UCSD-AML1 (cell line): ENCODE results near the gene SMG6.

Source experiments
- DNase-seq: peaks from one replicate; lab custom pipeline; 2025; ENCODE audit not compliant: unreplicated experiment; lab: John Stamatoyannopoulos, UW

SMG6 gene

DNA sequence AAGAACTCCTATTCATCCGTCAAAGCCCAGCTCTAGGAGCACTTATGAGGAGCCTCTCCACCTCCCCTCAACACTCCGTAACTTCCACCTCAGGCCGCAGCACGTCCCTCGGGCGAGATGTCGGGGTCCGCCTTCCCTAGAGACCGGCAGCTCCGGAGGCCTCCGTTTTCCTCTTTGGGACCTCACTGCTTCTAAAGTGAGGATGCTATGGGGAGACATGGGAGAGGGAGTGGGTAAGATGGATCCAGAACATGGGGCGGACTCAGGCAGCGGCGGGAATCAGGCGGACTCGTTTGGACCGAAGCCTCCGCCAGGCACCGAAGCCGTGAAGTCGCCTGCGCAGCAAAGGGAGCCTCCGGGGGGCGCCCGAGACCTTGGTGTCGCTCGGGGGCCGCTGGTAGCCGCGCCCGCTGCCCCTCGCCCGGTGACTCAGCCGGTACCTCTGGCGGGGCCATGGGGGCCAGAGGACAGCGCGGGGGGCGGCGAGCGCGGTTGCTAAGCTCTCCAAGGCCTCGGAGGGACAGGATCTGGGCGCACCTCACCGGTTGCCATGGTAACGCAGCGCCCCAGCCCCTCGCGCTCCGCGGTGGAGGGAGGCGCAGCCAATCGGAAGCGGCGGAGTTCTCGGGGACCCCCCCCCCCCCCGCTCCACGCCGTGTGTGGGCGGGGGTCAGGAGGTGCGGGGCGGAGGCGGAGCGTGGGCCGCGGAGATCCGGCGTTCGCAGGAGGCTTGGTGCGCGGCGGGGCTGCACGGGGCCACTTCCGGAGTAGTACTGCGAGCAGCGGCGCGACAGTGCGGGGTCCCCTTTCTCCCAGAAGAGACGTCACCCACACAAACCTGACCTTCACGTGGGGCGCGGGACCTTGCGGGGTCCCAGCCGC, 250.0 kb downstream of the SMG6 start:
- DNase-seq = peak; percentile 75

DNA sequence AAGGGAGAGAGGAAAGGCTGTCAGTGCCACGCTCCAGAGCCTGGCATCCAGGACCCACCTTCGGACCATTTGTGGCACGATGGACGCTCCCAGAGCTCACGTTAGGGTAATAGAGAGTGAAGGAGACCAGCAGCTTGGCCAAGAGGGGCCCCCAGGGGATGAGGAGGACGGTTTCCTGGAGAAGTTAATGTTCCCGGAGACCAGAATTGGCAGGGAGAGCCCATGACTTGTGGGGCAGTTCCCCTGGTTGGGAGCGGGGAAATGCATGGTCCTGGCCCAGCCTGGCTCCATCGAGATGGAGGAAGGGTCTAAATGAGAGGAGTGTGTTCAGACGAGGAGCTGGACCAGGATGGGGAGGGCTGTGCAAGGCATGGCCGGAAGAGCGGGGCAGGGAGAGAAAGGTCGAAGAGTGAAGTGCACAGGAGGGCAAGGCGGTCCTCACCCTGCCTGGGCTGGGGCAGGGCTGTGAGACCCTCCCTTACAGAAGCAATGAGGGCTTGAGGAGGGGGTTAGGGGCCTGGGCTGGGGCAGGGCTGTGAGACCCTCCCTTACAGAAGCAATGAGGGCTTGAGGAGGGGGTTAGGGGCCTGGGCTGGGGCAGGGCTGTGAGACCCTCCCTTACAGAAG, 251.5 kb downstream of the SMG6 start:
- no peak for DNase-seq

DNA sequence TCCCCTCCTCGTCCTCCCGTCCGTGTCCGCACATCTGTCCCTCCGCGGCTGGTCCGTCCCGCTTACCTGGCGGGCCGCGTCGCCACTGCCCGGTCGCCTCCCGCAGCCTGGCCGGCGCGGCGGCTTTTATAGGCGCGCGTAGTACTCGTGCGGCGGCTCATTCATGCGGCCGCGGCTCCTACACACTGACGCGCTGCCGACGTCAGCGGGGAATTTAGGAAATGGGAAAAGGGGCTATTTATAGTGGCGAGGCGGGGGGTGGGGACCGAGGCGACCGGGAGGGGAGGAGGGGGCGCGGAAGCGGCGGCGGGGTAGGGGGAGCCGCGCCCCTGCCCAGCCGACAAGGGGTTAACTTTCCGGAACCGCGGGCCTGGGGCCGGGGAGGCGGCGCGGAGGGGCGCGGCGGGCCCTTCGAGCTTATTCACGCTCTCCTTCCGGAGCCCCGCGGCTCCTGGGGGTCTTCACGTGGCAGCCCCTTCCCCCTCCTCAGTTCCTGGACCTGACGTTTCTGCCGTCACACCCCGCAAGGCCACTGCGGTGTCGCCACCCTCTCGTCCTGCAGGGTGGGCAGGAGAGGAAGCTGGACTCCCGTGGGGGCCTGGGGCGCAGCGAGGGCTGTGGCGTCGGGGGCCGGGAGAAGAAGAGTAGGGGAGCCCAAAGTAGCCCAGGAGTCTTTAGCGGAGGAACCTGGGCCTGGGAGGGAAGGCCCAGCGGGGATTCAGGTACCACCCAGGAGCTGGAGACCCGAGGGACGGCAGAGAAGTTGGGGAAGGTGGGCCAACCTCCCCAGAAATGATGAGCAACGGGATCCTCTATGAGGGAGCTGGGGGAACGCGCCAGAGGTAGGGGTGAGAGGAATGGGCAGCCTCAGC, 252.3 kb downstream of the SMG6 start:
- no peak for DNase-seq

DNA sequence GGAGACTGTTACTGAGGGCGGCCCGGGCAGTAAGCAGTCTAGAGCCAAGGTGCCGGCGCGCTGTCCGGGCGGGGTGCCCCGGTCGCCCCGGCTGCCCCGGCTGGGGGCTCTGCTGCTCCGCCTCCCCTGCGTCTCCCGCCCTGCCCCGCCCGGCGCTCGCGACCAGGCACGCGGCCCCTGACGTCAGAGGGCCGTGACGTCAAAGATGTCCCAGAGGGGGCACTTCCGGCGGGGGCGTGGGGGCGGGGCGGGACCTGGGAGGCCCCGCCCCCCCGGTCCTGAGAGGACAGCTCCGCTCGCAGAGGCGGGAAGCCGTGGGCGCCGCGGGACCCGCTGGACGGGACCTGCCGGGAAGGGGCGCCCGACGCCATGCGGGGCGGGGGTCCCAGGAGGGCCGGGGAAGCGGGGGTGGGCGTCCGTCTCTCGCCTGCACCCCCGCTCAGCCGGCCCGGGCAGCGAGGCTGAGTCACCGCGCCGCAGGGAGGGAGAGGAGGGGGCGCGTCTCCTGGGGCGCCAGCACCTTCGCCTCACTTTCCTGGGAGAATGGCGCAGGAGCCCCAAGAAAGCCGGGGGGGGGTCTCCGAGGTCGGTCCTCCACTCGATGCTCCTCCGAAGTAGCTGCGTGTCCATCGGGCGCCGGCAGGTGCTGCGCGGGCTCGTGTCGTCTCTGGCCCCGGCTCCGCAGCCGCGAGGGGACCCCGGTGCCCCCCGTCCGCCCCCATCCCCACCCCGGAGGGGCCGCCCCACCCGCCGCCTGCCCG, 253.1 kb downstream of the SMG6 start:
- peak; percentile 79 for DNase-seq

DNA sequence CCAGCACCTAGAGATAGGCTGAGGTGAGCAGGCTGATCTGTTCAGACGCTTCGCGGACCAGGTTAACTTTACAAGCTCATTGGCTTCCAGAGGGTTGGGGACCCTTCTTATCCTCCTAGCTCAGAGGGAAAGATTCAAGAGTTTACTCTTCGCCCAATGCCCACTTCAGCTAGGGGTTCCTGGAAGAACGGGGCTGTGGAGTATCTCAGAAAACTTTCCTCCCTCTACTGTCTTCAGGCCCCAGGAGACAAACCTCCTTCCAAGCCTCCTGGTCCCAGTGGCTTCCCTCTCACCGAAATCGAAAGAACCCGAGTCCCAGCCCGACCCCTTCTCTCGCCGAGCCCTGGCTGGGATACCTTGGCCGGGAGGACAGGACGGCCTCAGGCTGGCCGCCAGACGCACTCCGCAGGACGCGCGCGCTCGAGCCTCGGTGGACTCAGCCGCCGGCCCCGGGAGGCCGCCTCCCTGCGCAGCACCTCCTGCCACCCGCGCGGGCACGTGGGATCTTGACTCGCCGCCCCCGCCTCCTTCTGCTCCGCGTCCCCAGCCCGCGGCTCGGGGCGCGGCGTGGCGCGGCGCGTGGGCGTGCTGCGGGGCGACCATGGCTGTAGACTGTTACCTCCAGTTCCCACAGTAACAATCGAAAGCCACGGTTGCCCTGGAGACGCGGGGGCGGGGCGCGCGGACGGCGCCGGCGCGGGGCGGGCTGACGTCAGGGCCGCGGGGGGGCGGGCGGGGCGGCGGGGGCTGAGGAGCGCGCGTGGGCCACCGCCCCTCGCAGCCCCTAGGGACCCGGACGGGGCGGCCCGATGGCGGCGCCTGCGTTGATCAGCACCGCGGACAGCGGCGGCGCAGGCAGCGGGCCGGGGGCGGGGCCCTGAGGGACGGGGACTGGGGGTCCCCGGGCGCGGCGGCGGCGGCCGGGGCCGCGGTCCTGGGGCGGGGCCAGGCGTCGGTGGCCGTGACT, 254.0 kb downstream of the SMG6 start:
- DNase-seq = peak; percentile 87

DNA sequence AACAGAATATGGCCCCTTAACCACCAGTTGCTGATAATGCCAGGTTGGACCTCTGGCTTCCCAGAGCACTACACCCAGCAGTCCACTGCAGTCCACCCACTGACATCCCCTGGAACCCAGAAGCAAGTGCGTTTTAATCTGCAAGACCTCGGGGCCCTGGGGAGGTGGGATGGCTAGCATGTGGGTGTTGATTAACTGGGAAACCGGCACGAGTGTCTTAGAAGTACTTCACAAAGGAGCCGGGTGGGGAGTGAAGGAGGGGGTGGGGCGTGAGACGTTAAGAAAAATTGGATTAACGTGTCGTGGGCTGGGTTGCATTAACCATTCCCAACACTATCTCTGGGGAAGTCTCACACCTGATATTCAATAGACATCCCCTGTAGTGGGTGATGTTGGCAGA, 254.8 kb downstream of the SMG6 start:
- DNase-seq = no peak

DNA sequence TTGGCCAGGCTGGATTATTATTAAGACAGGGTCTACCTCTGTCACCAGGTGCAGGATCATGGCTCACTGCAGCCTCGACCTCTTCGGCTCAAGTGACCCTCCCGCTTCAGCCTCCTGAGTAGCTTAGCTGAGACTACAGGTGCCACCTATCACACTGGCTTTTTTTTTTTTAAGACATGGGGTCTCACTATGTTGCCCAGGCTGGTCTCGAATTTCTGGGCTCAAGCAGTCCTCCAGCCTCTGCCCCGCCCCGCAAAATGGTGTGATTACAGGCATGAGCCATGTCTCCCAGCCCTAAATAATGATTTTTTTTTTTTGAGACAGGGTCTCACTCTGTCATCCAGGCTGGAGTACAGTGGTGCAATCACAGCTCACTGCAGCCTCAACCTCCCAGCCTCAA, 256.0 kb downstream of the SMG6 start:
- no peak for DNase-seq

DNA sequence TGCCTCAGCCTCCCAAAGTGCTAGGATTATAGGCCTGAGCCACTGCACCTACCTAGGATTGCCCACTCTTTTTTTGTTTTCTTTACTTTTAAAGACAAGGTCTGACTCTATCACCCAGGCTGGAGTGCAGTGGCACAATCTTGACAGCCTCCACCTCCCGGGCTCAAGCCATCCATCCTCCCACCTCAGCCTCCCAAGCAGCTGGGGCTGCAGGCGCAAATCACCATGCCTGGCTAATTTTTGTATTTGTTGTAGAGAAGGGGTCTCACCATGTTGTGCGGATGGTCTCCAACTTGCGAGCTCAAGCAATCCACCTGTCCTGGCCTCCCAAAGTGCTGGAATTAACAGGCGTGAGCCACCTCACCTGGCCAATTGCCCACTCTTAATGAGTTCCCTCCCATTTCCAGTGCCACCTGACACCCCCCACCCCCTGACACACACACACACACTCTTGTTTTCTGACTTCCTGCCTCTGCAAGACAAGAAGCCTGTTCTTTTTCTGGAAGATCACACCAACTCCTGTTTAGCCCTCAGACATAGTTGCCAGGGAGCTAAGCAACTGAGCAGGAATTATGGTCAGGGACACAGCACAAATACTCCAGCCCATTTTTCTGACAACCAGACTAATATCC, 259.2 kb downstream of the SMG6 start:
- no peak for DNase-seq

DNA sequence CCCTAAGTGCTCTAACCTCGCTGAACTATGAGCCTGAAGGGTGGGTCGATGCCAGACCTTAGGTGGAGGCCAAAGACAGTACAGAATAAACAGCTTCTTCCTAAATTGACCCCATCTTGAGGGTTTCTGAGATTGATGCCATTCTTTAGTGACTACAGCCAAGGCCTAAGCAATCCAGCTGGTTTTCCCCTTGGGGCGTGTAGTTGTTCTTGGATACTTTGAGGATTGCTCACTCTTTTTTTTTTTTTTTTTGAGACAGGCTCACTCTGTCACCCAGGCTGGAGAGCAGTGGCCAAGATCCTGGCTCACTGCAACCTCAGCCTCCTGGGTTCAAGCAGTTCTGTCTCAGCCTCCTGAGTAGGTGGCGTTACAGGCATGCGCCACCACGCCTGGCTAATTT, 259.8 kb downstream of the SMG6 start:
- no peak for DNase-seq

DNA sequence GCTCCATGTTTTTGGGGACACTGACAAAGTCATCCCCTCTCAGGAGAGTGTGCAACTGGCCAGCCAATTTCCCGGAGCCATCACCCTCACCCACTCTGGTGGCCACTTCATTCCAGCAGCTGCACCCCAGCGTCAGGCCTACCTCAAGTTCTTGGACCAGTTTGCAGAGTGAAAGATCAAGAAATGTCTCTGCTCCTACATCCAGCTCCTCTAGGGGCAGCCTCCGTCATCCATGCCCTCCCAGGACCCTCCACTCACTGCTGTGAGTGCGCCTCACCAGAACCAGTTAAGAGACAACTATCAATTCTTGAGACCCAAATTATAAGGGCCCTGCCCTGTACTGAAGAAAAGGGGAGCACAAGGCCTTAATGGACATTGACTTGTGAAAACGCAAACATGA, 260.7 kb downstream of the SMG6 start:
- no peak for DNase-seq

DNA sequence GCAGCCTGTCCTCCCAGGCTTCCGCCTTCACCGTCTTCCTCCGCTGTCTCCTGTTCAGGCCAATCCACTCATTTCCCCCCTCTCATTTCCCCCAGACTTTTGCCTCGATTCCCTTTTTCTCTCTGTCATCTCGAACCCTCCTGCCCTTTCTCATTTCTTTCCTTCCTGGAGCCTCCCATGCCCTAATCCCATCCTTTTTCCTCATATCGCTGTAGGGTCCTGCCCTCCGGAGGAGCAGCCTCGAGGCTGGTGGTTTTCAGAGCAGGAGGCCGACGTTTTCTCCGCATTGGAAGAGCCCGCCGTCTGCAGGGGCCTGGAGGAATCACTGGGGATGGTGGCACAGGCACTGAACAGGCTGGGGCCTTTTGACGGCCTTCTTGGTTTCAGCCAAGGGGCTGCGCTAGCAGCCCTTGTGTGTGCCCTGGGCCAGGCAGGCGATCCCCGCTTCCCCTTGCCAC, 261.2 kb downstream of the SMG6 start:
- DNase-seq = peak; percentile 31

DNA sequence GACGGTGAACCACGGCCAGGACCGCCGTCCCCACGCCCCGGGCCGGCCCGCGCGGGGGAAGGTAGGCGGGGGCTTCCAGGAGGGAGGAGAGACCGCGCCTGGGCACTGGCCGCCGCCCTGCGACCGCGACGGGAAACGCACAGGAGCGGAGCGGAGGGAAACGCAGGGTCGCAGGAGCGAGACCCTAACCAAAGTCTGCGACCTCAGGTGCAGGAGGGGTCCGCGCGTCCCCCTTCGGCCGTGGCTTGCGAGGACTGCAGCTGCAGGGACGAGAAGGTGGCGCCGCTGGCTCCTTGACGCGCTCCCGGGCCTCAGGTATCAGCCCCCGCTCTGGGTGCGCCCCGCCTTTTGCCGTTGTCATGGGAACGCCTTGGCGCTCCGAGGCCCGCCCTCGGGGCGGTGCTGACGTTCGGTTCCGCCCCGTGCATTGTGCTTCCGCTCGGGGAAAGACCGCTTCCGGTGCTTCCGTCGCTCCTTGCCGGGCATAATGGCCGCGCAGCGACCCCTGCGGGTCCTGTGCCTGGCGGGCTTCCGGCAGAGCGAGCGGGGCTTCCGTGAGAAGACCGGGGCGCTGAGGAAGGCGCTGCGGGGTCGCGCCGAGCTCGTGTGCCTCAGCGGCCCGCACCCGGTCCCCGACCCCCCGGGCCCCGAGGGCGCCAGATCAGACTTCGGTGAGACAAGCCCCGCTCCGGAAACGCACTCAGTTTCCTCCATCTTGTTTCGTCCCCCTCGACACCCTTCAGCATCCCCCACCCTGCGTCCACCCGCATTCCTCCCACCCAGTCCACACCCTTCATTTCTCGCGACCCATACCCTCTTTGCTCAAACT, 261.8 kb downstream of the SMG6 start, which contains the start of gene OVCA2:
OVCA2 (plus strand) TSS at position 462 of the 829 bp plus-strand sequence; CDS start at position 488, 26 bp downstream.
- DNase-seq = peak; percentile 90

DNA sequence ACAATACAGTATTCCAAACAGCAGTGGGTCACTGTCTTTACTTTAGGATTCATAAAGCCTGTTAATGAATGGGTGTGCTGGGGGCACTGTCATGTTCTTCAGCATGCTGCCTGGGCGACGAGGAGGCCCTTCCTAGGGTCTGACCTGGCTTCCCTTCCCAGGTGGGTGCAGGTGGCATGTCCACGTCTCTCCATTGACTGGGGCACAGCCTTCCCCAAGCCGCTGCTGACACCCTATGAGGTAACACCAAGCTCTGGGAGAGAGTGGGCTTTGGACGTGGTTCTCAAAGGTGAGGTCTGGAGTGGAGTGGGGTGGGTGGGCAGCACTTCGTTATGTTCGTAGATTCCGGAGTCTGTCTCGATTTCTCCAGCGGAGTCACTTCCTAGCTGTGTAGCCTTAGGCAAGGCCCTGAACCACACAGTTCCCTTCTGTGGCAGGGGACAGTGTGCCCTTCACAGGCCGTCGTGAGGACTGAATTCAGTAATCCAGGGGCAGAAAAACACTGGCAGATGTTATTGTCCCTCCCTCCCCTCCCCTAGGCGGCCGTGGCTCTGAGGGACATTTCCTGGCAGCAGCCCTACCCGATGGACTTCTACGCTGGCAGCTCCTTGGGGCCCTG, 262.5 kb downstream of the SMG6 start:
- DNase-seq = no peak

DNA sequence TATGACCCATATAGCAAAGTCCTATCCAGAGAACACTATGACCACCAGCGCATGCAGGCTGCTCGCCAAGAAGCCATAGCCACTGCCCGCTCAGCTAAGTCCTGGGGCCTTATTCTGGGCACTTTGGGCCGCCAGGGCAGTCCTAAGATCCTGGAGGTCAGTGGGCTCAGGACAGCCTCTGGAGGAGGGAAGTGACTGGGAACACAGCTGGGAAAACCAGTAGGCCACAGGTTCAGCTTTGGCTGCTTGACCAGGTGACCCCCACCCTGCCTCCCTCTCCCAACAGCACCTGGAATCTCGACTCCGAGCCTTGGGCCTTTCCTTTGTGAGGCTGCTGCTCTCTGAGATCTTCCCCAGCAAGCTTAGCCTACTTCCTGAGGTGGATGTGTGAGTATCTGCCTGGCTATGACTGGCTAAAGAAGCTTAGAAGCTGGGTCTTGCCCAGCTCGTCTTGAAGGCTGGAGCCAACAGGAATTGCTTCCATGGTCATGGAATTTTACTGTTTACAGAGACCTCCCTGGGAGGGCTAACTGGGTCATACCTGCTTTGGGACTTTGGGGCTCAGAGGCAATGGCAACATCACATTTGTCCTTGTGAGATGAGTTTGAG, 263.3 kb downstream of the SMG6 start:
- DNase-seq = no peak

DNA sequence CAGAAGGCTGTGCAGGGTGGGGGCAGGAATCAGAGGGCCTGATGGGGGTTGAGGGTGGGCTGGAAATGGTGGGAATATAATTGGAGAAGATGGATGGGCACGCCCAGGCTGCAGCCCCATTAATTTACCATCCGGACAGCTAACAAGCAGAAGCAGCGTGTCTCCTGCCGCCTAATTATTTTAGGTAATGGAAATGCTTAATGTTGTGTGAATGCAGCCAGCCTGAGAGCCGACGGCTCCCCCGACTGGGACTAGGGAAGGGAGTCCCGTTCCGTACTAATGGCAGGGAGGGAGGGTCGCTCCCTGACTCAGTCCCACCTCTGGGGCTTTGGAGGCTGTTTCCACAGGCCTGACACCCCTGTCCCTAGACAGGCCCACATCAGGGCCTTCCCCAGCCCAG, 266.4 kb downstream of the SMG6 start:
- no peak for DNase-seq

DNA sequence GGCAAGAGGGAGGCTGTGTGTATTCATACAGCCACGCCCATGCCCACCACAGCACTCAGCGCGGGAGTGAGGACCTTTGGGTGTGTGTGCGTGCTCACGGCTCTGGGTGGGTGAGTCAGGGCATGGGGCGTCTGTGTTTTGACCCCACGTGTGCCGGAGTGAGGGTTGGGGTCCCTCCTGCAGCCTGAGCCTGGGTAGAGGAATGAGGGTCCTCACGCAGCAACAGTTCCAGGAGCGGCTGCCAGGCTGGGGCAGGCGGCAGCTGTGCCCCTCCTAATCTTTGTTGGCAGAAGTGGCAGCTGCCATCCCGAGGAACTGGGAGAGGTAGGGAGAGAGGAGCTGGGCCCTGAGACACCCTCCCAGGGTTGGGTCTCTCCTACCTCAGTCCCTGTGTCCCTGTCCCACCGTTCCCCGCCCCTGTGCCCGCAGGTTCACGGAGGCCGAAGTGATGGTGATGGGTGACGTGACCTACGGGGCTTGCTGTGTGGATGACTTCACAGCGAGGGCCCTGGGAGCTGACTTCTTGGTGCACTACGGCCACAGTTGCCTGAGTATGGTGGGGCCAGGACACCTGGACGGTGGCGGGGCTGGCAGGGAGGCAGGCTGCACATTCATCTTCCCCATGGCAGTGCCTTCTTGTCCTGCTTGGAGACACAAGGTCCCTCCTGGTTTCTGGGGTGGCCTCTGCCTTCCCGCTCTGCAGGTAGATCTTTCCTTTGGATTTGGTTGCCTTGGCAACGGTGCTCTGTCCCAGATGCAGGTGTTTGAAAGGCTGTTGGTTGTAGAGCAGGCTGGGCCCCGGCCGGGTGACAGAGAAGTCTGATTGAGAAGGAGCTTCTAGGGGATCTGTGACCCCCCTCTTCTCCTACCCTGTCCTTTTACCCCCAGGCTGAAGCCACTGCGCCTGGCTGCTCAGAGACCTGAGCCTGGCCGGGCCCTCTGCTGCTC, 267.8 kb downstream of the SMG6 start:
- no peak for DNase-seq
